Coronary artery (tissue), 2 donors: Measurements from ENCODE around the gene WFIKKN1.

Source experiments
- DNase-seq: peaks from one replicate; pipeline ENCODE4 v3.0.0-alpha.2; 2017; ENCODE audit warnings: low spot score
- H3K27ac ChIP-seq, 2 donors: fragments of 200-600 bp; sonication (generic); one replicate each; pipeline ENCODE4 v1.5.1; 2016 to 2019
- H3K4me3 ChIP-seq: fragments of 200-600 bp; sonication (generic); 2 replicates; pipeline ENCODE4 v1.5.1; 2016; ENCODE audit warnings: mild to moderate bottlenecking, moderate library complexity
- TF ChIP-seq, protein P1 (sequence below): fragments of 200-600 bp; sonication (generic); IDR thresholded peaks from one replicate; pipeline ENCODE4 v1.5.1; 2019; ENCODE audit warnings: antibody characterized with exemption

The WFIKKN1 gene

DNA sequence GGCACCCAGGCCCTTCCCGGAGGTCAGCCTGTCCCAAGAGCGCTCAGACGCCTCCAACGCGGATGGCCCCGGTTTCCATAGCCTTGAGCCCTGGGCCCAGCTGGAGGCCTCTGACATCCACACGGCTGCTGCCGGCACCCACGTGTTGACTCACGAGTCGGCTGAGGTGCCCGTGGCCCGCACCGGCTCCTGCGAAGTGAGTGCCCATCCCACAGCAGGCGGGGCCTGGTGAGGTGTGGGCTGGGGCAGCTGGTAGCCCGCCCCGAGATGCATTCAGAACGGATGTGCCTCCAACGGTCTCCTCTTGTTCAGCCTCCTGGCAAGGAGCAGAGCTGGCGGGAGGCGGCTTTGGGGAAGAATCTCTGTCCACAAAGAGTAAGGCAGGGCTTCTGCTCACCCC lies 21.1 kb downstream of the WFIKKN1 start:
- TF ChIP-seq, protein P1, sequence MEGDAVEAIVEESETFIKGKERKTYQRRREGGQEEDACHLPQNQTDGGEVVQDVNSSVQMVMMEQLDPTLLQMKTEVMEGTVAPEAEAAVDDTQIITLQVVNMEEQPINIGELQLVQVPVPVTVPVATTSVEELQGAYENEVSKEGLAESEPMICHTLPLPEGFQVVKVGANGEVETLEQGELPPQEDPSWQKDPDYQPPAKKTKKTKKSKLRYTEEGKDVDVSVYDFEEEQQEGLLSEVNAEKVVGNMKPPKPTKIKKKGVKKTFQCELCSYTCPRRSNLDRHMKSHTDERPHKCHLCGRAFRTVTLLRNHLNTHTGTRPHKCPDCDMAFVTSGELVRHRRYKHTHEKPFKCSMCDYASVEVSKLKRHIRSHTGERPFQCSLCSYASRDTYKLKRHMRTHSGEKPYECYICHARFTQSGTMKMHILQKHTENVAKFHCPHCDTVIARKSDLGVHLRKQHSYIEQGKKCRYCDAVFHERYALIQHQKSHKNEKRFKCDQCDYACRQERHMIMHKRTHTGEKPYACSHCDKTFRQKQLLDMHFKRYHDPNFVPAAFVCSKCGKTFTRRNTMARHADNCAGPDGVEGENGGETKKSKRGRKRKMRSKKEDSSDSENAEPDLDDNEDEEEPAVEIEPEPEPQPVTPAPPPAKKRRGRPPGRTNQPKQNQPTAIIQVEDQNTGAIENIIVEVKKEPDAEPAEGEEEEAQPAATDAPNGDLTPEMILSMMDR: no peak
- no peak for DNase-seq
- Histone ChIP-seq H3K4me3 (no peak overlapping the region), H3K27ac (no peak overlapping the region)

DNA sequence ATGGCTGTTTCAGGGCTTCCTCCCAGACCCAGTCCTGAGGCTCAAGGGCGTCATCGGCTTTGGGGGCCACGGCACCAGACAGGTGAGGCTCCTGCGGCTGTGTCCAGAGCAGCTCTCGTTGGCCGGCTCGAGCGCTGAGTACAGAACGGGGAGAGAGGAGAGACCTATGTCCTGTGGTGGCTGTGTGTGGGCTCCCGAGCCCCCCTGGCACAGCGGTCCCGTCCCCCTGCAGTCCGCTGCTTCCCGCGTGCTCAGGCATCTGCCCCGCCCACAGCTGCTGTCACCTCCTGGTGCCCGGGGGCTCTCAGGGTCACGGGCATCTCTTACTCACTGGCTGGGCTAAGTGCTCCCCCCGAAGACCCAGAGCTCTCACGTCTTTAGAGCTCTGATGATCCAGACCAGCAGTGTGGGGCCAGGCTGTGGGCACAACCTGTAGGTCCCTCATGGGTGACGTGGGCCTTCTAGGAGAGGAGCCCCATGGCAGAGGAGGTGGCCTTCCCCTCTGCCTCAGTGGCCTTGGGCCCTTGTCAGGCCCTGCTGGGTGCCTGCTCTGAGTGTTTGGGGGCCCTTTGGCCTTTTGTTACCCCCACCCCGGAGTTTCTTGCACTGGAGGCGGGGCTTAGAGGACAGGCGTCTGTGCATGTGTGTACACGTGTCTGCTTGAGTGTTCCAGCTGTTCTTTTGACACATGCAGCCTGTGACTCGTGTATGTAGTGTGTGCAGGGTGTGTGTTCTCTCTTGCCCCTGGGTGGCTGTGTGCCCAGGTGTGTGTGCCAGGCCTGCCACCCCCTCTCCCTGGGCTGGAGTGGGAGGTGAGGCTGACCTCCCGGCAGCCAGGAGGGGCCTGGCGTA lies 21.9 kb downstream of the WFIKKN1 start:
- H3K4me3 ChIP-seq: no peak overlapping the region
- TF ChIP-seq, protein P1: no peak
- no peak overlapping the region for H3K27ac ChIP-seq
- DNase-seq: no peak

- Histone ChIP-seq H3K4me3 (no peak overlapping the region), H3K27ac (no peak overlapping the region)
- TF ChIP-seq, protein P1: no peak
- no peak for DNase-seq
These were observed 23.2 kb downstream of the WFIKKN1 start for GRCh38 chr16:654034-654433.

DNA sequence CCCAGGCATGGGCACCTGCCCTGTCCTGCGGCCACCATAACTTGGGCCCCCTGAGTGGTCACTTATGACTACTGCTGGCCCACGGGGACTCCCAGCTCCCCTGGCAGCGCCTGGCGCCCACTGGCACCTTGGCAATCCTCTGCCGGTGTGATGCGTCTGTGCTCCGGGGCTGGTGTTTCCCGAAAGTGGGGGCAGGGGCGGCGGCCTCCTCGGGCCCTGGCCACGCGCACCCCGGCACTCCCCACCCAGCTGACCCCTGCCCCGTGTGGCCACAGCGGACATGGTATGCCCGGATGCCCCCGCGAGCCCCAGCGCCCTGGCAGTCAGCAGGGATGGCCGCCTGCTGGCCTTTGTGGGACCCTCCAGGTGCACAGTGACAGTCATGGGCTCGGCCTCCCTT lies 26.7 kb downstream of the WFIKKN1 start:
- no peak overlapping the region for H3K4me3 ChIP-seq
- H3K27ac ChIP-seq: no peak overlapping the region
- no peak for DNase-seq
- TF ChIP-seq, protein P1: no peak

GRCh38 chr16:658679-659571 lies 28.1 kb downstream of the WFIKKN1 start:
- TF ChIP-seq, protein P1: no peak
- DNase-seq: no peak
- H3K4me3 ChIP-seq: no peak overlapping the region
- no peak overlapping the region for H3K27ac ChIP-seq

GRCh38 chr16:659618-660017 lies 28.8 kb downstream of the WFIKKN1 start:
- DNase-seq: no peak
- H3K4me3 ChIP-seq: no peak overlapping the region
- TF ChIP-seq, protein P1: no peak
- H3K27ac ChIP-seq: no peak overlapping the region
